ENCODE data around the gene ME1. TPM values are rescaled to one million over a fixed set of nuclear protein-coding genes. Genes with fewer than 3 reads are reported as not detected.

The ME1 gene
- polyA plus RNA-seq, 2 of the 4 experiments (the other 2 are of a cell fraction), result 59.1 to 60.6 TPM

DNA sequence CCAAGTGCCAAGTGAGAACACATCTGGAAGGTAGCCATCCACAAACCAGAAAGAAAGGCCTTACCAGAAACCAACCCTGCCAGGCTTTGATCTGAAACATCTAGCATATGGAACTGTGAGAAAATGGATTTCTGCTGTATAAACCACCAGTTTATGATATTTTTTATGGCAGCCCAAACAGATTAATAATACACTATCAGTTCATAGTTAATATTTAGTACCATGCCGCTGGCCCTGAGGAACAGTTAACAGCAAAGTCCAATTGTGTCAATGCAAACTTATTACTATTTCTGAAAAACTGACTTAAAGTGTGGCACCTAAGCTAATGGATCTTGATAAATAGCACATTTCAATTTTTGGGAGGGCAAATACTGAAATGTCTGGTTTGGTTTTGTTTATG, 46.1 kb upstream of the ME1 start (continued):
- TF ChIP-seq ZNF302 (CRISPR knock-in tag; IDR thresholded peaks at IDR 0.05) (no peak), TFCP2L1 (CRISPR knock-in tag; IDR thresholded peaks at IDR 0.05) (no peak), FOXS1 (CRISPR knock-in tag; IDR thresholded peaks at IDR 0.05) (no peak), POLR2AphosphoS2 (conservative IDR thresholded peaks at IDR 0.05; ENCODE audit: low read length) (no peak), CHD4 (IDR thresholded peaks at IDR 0.05; ENCODE audit: borderline replicate concordance) (no peak)
- TF ChIP-seq, protein P1, sequence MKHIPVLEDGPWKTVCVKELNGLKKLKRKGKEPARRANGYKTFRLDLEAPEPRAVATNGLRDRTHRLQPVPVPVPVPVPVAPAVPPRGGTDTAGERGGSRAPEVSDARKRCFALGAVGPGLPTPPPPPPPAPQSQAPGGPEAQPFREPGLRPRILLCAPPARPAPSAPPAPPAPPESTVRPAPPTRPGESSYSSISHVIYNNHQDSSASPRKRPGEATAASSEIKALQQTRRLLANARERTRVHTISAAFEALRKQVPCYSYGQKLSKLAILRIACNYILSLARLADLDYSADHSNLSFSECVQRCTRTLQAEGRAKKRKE (CRISPR knock-in tag; IDR thresholded peaks at IDR 0.05; ENCODE audit: low read depth), result no peak
- TF ChIP-seq, protein P2, sequence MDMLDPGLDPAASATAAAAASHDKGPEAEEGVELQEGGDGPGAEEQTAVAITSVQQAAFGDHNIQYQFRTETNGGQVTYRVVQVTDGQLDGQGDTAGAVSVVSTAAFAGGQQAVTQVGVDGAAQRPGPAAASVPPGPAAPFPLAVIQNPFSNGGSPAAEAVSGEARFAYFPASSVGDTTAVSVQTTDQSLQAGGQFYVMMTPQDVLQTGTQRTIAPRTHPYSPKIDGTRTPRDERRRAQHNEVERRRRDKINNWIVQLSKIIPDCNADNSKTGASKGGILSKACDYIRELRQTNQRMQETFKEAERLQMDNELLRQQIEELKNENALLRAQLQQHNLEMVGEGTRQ (IDR thresholded peaks at IDR 0.05), result no peak
- TF ChIP-seq, protein P3, sequence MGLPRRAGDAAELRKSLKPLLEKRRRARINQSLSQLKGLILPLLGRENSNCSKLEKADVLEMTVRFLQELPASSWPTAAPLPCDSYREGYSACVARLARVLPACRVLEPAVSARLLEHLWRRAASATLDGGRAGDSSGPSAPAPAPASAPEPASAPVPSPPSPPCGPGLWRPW (IDR thresholded peaks at IDR 0.05), result no peak

DNA sequence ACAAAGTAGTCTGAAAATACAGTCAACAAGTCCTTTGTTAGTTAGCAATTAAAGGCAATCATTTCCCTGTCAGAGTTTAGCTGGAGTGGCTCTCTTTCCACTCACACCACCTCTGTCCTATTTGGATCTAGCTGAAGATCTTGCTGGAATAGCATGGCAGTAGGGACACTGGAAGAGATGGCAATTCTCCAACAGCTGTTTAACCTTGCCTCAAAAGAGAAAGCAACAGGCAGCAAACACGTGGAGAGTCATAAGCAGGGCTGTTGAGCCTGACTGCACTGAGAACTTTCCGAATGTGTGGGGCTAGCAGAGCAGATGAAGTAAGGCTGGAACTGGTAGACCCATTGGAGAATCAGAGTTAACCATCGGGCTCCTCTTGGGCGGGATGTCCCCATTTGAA, 43.5 kb upstream of the ME1 start:
- Histone ChIP-seq H3K4me2 (no peak overlapping the region), H3K4me3 (no peak overlapping the region), H3K27ac (no peak overlapping the region), H3K9me3 (no peaks in the 10 kb centered on the region), H3K4me1 (no peaks in the 10 kb centered on the region)
- TF ChIP-seq SREBF2 (IDR thresholded peaks at IDR 0.05), result no peak
- TF ChIP-seq, protein P4, sequence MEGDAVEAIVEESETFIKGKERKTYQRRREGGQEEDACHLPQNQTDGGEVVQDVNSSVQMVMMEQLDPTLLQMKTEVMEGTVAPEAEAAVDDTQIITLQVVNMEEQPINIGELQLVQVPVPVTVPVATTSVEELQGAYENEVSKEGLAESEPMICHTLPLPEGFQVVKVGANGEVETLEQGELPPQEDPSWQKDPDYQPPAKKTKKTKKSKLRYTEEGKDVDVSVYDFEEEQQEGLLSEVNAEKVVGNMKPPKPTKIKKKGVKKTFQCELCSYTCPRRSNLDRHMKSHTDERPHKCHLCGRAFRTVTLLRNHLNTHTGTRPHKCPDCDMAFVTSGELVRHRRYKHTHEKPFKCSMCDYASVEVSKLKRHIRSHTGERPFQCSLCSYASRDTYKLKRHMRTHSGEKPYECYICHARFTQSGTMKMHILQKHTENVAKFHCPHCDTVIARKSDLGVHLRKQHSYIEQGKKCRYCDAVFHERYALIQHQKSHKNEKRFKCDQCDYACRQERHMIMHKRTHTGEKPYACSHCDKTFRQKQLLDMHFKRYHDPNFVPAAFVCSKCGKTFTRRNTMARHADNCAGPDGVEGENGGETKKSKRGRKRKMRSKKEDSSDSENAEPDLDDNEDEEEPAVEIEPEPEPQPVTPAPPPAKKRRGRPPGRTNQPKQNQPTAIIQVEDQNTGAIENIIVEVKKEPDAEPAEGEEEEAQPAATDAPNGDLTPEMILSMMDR (IDR thresholded peaks at IDR 0.05), result no peak
- no peak for TF ChIP-seq ZFP36 (IDR thresholded peaks at IDR 0.05; ENCODE audit: borderline replicate concordance, partially characterized antibody)
- TF ChIP-seq RFX5 (IDR thresholded peaks at IDR 0.05), result no peak
- no peak for TF ChIP-seq EHMT2 (IDR thresholded peaks at IDR 0.05; ENCODE audit: low read depth)
- TF ChIP-seq FOSB (CRISPR knock-in tag; IDR thresholded peaks at IDR 0.05), result no peak
- TF ChIP-seq HEYL (CRISPR knock-in tag; IDR thresholded peaks at IDR 0.05), result no peak
- TF ChIP-seq MAZ (IDR thresholded peaks at IDR 0.05; ENCODE audit: borderline replicate concordance, low read depth, low read length), result no peak
- TF ChIP-seq, protein P2 (IDR thresholded peaks at IDR 0.05), result no peak
- TF ChIP-seq, protein P5, sequence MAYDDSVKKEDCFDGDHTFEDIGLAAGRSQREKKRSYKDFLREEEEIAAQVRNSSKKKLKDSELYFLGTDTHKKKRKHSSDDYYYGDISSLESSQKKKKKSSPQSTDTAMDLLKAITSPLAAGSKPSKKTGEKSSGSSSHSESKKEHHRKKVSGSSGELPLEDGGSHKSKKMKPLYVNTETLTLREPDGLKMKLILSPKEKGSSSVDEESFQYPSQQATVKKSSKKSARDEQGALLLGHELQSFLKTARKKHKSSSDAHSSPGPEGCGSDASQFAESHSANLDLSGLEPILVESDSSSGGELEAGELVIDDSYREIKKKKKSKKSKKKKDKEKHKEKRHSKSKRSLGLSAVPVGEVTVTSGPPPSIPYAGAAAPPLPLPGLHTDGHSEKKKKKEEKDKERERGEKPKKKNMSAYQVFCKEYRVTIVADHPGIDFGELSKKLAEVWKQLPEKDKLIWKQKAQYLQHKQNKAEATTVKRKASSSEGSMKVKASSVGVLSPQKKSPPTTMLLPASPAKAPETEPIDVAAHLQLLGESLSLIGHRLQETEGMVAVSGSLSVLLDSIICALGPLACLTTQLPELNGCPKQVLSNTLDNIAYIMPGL (CRISPR knock-in tag; IDR thresholded peaks at IDR 0.05; ENCODE audit: borderline replicate concordance), result no peak
- TF ChIP-seq, protein P6, sequence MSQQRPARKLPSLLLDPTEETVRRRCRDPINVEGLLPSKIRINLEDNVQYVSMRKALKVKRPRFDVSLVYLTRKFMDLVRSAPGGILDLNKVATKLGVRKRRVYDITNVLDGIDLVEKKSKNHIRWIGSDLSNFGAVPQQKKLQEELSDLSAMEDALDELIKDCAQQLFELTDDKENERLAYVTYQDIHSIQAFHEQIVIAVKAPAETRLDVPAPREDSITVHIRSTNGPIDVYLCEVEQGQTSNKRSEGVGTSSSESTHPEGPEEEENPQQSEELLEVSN (IDR thresholded peaks at IDR 0.05; ENCODE audit: borderline replicate concordance, low read depth), result no peak
- TF ChIP-seq KDM1A (IDR thresholded peaks at IDR 0.05; ENCODE audit: low read depth), result no peak
- no peak for TF ChIP-seq HOXB13 (CRISPR knock-in tag; IDR thresholded peaks at IDR 0.05; ENCODE audit: low read depth)
- TF ChIP-seq, protein P7, sequence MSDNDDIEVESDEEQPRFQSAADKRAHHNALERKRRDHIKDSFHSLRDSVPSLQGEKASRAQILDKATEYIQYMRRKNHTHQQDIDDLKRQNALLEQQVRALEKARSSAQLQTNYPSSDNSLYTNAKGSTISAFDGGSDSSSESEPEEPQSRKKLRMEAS (IDR thresholded peaks at IDR 0.05), result no peak
- no peak for TF ChIP-seq MAFK (IDR thresholded peaks at IDR 0.05; ENCODE audit: partially characterized antibody)
- TF ChIP-seq TP53 (CRISPR knock-in tag; IDR thresholded peaks at IDR 0.05), result no peak
- DNase-seq (ENCODE audit: low read depth in 1 of 2, low spot score in 1 of 2), result no peak
- WGBS (ENCODE audit: missing lambda C conversion rate), result 28% methylated on average over 4 of the region's 4 CpGs
- ATAC-seq, result no peak
- POLR2A ChIA-PET, result no interaction called here
- CTCF ChIA-PET, result no interaction called here
- no peak for FAIRE-seq
